GM08714 (cell line): Measurements from ENCODE around the gene BMP4.

ENCODE experiments used
- H3K4me3 ChIP-seq: fragments of 200-500 bp; sonication (Bioruptor generic); 2 replicates; pipeline ENCODE4 v1.5.1; 2014; ENCODE audit warnings: mild to moderate bottlenecking, low read length, inconsistent platforms
- ZNF274 ChIP-seq: IDR thresholded peaks from 2 replicates; pipeline ENCODE4 v1.6.1; 2012; ENCODE audit warnings: mild to moderate bottlenecking, low read depth, low read length

Gene BMP4

GRCh38 chr14:53979113-53979681, 22.6 kb upstream of the BMP4 start:
- no peak overlapping the region for H3K4me3 ChIP-seq
- TF ChIP-seq ZNF274: no peak

- TF ChIP-seq ZNF274: no peak
- H3K4me3 ChIP-seq: no peak overlapping the region
Observed at GRCh38 chr14:53978194-53978593, 21.6 kb upstream of the BMP4 start.

GRCh38 chr14:53975444-53975843, 18.8 kb upstream of the BMP4 start:
- no peak overlapping the region for H3K4me3 ChIP-seq
- TF ChIP-seq ZNF274: no peak

GRCh38 chr14:53971521-53971920, 14.9 kb upstream of the BMP4 start:
- no peak overlapping the region for H3K4me3 ChIP-seq
- TF ChIP-seq ZNF274: no peak

GRCh38 chr14:53969326-53969725, 12.7 kb upstream of the BMP4 start:
- H3K4me3 ChIP-seq: no peak overlapping the region
- TF ChIP-seq ZNF274: no peak

GRCh38 chr14:53968726-53969125, 12.1 kb upstream of the BMP4 start:
- H3K4me3 ChIP-seq: no peak overlapping the region
- no peak for TF ChIP-seq ZNF274

GRCh38 chr14:53967606-53968005, 11.0 kb upstream of the BMP4 start:
- H3K4me3 ChIP-seq: no peak overlapping the region
- TF ChIP-seq ZNF274: no peak

- H3K4me3 ChIP-seq: no peak overlapping the region
- TF ChIP-seq ZNF274: no peak
Observed at GRCh38 chr14:53964249-53964648, 7.6 kb upstream of the BMP4 start.

GRCh38 chr14:53963320-53964227, 6.9 kb upstream of the BMP4 start:
- no peak for TF ChIP-seq ZNF274
- H3K4me3 ChIP-seq: no peak overlapping the region

- no peak for TF ChIP-seq ZNF274
Observed at GRCh38 chr14:53962953-53963319, 6.3 kb upstream of the BMP4 start.

GRCh38 chr14:53958628-53959027, 2.0 kb upstream of the BMP4 start:
- no peak for TF ChIP-seq ZNF274
- no peak overlapping the region for H3K4me3 ChIP-seq

More at GRCh38 chr14:53962953-53963319, 6.3 kb upstream of the BMP4 start:
- no peak overlapping the region for H3K4me3 ChIP-seq

- no peak overlapping the region for H3K4me3 ChIP-seq
- no peak for TF ChIP-seq ZNF274
Observed at GRCh38 chr14:53957739-53958138, 1.1 kb upstream of the BMP4 start.

- no peak overlapping the region for H3K4me3 ChIP-seq
- TF ChIP-seq ZNF274: no peak
Observed at GRCh38 chr14:53955671-53956426, 776 bp downstream of the BMP4 start.

GRCh38 chr14:53955229-53955556, 1.4 kb downstream of the BMP4 start:
- H3K4me3 ChIP-seq: no peak overlapping the region; the same call in 1 of the 2 replicates
- no peak for TF ChIP-seq ZNF274
